ENCODE measurements around the gene ANKRD63.

DNA sequence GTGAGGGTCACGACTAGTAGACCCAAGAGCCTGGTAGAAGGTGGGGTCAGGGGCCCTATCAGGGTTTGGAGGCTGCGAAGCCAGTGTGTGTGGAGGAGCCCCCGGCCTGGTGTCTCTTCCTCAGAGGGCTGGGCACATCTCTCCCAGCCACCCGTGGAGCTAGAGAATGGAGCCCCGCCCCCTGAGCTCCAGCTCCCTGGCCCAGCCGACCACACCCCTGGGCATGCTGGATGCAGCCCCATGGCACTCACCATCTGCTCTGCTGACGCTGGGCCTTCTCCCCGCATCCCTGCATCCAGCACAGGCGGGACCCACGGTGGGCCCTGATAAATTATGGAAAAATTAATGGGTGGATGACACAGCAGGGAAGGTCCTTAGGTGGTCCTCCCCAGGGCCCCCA lies 17.5 kb downstream of the ANKRD63 start:
- TF ChIP-seq CTCF (conservative IDR thresholded peaks at IDR 0.05; ENCODE audit: low read depth, low read length) (no peak), EZH2 (IDR thresholded peaks at IDR 0.05; ENCODE audit: low read length, unreplicated experiment) (no peak)
